NCI-H128 (cell line): ENCODE data around the gene CYTH3.
A peak's percentile ranks its signal among the peaks of the same experiment; 100 is the strongest.
"Not testable (repeated sequence)": the region's sequence is repeated elsewhere in the genome, so short reads cannot be mapped to it uniquely, and the experiment has no call there.

ENCODE experiments used
- DNase-seq: peaks from one replicate; lab custom pipeline; 2025; ENCODE audit not compliant: unreplicated experiment; lab: John Stamatoyannopoulos, UW

CYTH3 gene

DNA sequence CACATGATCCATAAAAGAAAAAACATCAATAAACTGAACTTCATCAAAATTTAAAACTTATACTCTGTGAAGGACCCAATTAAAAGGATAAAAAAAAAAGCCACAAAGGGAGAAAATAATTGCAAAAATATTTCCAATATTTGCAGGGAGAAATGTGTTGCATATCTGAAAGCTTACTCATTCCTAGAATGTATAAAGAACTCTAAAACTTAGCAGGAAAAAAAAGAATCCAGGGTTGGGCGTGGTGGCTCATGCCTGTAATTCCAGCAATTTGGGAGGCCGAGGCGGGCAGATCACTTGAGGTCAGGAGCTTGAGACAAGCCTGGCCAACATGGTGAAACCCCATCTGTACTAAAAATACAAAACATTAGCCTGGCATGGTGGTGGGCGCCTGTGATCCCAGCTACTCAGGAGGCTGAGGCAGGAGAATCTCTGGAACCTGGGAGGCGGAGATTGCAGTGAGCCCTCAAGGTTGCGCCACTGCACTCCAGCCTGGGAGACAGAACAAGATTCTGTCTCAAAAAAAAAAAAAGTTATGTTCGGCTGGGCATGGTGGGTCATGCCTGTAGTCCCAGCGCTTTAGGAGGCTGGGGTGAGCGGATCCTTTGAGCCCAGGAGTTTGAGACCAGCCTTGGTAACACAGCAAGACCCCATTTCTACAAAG lies 11.1 kb upstream of the CYTH3 start:
- not testable (repeated sequence) for DNase-seq

DNA sequence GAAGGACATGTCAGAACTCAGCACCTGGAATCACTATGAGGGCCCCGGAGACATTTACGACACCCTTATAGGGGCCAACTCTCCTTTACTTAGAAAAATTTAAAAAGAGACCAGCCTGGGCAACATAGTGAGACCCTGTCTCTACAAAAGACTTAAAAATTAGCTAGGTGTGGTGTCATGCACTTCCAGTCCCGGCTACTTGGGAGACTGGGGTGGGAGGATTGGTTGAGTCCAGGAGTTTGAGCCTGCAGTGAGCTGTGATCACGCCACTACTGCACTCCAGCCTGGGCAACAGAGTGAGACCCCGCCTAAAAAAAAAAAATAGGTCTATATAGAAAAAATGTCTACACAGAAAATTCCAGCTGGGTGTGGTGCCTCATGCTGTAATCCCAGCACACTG lies 7.5 kb upstream of the CYTH3 start:
- DNase-seq: no peak

DNA sequence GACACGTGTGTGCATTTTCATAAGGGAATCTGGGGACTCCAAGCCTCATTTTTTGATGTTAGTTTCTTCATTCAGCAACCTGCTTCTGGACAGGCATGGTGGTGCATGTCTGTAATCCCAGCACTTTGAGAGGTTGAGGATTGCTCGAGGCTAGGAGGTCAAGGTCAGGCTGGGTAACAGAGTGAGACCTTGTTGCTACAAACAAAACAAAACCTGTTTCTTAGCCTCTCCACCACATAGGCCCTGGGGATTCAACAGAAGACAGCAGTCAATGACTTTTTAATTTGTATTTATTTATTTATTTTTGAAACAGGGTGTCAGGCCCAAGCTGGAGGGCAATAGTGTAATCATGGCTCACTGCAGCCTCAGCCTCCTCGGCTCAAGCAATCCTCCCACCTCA lies 6.9 kb upstream of the CYTH3 start:
- DNase-seq: no peak

DNA sequence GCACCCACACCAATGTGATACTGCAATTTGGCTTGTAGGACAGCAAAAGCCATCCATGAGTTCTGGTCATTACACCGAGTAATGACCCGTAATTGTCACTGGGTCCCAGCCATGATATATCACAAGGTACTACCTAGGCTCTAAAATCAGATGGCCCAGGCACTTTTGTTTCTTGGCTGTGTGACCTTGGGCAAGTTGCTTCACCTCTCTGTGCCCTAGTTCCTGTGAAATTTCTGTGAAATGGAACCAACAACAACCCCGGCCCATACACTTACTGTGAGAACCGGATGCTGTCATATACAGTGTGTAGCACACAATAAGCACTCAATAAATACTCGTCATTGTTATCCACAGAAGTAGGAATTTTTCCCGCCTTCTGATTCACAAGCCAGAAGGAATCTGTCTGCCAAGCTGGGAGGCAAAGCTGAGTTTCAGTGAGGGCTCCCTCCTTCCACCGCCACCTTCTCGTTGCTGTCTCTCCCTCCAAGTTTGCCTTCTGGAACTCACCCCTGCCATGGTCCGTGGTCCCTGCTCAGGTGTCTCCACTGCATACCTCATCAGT lies 6.4 kb upstream of the CYTH3 start:
- no peak for DNase-seq

DNA sequence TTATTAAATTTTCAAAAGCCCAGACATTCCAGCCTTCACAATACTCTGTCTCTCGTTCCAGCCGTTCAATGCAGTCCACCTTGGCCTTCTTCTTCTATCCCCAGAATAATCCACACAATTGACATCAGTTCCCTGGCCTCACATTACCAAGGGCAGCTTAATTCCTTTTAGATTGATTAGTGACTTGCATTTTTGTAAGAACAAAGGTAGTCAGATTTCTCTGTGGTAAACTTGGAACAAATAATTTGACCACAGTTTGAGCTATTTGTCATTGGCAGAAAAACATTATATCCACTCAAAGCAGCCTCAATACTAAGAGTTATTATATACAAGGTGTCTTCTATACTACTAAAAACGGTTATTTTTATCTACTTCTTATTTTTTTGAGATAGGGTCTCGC lies 5.1 kb upstream of the CYTH3 start:
- no peak for DNase-seq

DNA sequence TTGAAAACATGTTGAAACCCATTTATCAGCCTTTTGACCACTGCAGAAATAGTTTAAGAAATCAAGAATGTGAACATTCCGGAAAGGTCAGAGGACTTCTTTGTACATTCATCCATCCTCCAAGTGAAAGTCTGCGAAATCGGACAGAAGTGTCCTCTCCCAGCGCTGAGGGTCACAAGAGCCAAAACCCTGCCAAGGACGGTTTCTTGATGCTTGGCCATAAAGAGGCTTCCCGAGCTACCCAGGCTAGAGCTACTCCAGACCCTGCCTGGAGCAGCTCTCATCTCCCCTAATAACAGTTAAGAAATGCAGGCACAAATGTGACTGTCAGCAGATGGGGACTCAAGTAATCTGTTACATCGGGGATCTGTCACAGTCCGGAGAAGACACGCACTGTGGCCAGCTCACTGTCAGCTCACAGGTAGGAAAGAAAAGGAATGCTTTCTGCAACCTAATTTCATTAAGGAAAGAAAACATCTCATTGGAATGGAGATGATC lies 4.5 kb upstream of the CYTH3 start:
- DNase-seq: no peak

DNA sequence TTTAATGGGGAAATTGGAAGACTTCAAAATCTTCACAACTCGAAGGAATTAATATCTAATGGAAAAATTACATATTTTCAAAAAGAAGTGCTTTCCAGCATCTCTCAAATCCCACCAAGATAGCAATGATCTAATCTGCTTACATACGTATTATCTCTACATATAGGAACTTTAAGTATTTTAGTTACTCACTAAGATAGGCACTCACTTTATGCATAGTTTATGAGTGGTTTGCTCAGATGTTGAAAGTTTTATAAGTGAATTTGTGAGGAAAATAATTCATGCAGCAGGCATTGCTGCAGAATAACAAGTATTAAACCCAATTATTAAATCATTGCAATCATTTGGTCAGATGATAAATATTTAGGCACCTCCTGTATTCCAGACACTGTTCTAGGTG lies 2.3 kb upstream of the CYTH3 start:
- no peak for DNase-seq

DNA sequence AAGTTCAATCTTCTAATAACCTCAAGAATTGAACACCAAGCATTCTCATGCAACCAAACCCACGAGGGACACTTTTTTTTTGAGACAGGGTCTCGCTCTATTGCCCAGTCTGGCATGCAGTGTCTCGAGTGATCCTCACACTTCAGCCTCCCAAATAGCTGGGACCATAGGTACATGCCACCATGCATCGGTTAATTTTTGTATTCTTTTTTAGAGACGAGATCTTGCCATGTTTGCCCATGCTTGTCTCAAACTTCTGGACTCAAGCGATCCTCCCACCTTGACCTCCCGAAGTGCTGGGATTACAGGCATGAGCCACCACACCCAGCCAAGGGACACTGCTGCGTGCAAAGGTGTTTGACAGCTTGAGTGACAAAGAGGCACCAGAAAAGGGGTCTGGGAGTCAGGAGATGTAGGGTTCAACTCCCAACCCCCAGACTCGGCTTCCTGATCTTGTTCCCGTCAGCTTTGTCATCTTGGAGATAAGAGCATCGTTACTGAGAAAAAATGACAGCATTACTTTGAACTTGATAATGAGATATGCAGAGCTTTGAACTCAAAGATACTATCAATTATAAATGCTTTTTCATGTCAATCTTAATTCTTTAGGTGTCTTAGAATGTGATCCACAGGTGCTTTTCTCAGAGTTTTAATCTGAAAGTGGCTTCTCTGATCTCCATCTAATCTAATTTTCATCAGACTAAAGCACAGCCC lies 1.6 kb upstream of the CYTH3 start:
- no peak for DNase-seq

DNA sequence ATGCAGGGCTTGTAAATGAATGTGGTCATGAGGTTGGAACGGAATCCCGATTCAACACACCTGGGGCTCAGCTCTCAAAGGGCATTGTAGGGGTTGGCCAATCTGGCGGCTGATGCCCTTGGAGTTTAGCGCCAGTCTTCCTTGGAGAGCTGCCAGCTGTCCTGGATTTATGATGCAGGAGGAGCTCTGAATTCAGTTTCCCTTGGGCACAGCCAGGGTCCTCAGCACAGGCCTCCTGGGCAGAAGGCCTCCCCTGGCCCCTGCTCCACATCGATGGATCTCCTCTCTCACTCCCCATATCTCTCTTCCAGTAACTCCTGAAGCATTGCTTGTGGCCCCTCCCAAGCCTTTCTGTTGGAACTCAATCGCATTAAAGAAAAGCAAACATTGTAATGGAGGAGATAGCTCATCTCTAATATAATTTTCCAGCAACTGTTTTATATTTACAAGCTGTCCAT lies 985 bp upstream of the CYTH3 start:
- DNase-seq: peak; percentile 37

DNA sequence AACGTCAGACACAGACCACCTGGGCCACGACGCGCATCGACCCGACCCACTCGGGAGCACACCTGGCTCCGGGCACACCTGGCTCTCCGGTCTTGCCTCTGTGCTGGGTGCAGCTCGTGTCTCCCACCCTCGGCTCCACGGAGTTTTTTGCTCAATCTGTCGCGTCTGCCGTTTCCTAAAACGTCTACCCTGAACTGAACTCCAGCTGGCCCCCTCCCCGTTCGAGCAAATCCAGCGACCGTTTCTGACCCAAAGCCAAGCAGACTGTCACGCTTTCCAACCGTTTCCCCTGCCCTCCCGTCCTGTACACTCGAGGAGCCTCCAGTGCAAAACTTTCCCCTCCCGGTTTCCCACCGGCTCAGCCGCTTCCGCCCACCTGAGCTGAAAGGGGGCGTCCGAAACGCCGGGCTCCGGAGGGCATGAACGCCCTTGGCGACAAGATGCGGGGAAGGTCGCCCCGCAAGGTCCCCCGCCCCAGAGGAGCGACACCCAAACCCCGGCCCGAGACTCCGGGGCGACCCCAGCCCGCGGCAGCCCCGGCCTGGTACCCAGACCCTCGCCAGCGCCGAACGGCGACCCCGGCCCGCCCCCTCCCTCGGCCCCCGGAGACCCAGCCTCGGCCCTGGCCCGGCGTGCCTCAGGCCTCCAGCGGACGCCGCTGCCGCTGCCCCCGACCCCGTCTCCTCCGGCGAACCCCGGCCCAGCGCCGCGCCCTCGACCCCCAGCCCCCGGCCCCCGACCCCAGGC lies 557 bp downstream of the CYTH3 start:
- no peak for DNase-seq

DNA sequence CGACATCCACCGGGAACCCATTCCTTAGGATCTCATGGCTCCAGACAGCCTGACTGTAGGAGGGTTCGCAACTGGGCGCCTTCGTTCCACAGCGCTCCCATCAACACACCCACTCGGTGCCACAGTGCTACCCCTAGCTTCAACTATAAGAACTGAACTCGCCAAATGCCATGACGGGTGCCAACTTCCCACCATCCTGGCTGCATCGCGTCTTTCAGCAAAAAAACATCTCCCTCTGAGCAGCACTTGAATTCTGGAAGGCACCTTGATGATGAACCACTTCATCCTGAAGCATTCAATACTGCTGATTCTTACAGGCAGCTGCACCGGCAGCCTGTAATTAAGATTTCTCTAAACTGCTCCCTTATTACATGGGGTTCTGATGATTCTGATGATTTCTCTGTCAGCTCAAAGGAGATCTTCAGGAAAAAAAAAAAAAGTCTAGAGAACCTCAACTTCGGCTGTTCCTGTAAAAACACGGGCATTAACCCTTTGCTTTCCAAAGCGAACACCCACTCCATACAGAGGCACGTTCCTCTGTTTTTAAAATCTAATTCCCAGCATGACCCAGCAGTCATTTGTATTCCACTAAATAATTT lies 1.3 kb downstream of the CYTH3 start:
- no peak for DNase-seq

DNA sequence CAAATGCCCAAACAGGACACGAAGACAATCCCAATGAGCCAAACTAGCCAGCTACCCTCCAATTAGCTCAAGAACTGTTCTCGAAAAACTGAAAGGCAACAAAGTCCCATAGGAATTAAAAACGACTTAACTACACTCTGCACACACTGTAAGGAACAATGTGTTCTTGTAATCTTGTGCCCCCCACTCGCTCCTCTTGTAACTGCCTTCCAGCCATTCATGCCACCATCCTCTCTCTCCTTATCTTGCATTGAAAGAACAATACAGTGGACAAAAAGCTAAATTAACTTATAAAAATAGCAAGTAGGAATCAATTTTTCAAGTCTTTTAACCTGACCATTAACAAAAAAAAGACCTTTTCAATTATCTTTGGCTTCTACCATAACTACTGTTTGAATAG lies 2.9 kb downstream of the CYTH3 start:
- no peak for DNase-seq

DNA sequence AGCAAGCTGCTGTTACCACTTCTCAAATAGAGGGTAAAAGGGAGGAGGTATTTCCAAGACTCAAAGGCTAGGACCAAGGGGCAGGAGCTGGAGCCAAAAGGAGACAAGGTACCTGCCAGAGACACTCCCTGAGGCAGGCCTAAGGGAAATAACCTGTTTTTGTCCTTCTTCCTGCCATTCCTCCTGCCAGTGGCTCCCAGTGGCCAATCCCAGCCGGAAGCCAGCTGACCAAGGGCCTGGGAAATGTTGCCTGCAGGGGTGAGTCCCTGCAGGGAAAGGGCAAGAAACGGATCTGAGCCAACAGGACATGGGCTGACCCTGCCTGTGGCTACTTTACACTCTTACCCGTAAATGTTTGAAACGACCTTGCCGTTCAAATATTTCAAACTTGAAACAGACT lies 3.5 kb downstream of the CYTH3 start:
- no peak for DNase-seq

DNA sequence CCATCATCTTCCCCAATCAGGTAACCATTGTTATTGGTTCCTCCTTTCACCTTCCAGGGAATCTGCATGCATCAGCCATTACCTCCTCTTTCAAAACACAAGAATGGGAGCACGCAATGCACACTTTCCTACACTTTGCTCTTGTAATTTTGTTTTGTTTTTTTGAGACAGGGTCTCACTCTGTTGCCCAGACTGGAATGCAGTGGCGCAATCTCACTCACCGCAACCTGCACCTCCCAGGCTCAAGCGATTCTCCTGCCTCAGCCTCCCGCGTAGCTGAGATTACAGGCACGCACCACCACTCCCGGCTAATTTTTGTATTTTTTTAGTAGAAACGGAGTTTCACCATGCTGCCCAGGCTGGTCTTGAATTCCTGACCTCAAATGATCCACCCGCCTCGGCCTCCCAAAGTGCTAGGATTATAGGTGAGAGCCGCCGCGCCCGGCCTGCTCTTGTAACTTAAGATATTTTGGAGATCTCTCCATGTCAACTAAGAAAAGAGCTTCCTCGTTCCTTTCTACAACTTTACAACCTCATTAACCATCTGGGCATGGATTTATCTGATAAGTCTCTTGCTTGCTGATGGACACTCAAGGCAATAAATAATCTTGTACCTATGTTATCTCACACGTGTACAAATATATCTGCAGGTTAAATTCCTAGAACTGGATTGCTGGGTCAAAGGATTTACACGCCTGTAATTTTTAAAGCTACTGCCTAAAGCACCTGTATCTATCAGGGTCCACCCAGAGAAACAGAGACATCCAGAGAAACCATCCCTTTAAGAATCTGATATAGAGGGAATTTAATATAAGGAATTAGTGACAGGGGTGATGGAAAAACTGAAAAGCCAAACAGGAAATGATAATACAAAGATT lies 4.2 kb downstream of the CYTH3 start:
- no peak for DNase-seq

DNA sequence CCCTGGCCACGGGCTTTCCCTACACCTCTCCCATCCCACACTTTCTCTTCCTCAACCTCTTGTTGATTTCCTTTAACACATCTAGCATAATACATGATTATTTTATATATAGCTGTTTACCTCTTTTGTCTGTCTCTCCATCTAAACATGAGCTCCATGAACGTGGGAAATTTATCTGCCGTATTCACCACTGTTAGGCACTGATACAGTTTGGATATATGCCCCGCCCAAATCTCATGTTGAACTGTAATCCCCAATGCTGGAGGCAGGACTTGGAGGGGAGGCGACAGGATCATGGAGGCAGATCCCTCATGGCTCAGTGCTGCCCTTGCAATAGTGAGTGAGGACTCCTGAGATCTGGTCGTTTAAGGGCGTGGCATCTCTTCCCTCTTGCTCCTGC lies 5.7 kb downstream of the CYTH3 start:
- DNase-seq: no peak

DNA sequence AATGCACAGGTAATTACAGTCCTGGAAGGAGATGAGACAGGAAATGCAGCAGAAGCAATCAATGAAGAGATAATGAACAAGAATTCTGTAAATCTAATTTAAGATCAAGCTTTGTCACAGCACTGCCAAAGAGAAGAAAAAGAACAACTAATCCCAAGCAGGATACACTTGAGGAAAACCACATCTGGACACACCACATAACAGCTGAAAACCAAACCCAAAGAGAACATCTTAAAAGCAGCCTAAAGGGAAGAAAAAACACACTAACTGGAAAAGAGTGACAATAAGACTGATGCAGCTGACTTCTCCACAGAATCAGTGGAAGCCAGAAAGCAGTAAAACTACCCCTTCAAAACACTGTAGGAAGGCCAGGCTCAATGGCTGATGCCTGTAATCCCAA lies 10.2 kb downstream of the CYTH3 start:
- no peak for DNase-seq

DNA sequence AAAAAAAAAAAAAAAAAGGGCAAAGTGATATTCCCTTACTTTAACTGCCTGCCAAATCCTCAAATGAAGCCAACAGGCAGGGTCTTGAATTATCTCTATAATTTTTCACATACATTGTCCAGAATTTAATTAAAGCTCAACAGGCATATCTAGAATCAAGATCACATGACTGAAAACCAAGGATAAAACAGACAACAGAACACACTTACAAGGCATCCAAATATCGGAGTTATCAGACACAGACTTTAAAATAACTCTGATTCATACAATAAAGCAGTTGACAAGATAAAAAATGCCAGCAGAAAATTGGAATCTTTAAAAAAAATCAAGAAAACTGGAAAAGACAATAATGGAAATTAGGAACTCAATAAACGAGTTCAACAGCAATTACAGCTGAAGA lies 10.7 kb downstream of the CYTH3 start:
- no peak for DNase-seq

DNA sequence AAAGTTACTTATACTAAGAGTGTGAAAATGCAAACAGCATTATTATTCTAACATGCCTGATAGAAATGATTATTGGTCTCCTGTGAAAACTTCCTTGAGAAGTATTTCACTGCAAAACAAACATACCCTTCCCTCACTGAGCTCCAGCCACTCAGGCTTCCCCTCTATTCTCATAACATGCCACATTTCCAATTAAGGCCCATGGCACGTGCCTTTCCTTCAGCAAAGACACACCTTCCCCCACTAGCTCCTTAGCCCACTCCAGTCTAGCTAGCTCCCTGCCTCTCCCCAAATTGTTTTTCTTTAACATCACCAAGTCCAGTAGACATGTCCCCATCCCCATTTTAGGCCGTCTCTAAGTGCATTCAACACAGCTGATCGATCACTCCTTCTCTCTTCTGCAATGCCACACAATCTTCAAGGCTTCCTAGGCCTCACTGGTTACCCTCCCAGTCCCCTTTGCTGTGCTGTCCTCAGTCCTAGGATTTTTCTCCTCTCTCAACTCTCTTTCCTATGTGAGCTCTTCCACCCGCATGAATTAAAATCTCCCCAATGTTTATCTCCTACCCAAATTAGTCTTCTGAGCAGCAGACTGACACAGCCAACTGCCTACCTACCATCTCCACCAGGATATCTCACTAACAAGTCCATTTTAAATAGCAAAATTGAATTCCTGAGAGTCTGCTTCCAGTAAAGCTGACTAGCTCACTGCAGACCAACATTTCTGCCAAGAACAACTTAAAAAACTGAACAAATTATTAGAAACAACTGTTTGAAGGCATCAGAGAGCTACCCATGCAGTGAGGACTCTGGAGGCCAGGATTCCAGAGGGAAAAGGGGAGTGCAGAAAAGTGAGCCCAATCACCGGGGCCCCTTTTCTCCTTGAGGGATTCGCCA lies 11.9 kb downstream of the CYTH3 start:
- DNase-seq: no peak

DNA sequence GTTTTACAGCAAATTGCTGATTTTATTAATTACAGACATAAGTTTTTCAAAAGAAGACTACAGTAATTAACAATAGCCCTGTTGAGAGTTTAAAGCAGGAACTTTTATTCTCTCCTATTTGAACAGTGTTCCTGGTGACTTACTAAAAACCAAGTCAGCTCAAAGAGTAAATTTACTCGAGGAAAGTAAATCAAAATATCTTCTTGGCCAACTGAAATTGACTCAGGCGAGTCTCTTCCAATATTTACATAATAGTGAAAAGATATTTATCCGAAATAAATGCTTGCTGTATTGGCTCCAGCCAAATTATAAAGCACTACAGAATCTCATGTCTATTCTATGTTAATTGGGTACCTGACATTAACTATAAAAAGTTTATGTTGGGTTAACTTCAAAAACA lies 13.2 kb downstream of the CYTH3 start:
- no peak for DNase-seq
